Smooth muscle cell (in vitro differentiated cells): ENCODE data around the gene PIH1D2. TPM values are rescaled to one million over a fixed set of nuclear protein-coding genes. Genes with fewer than 3 reads are reported as not detected.

Experiments used
- DNase-seq: peaks from one replicate; lab custom pipeline; 2025; ENCODE audit not compliant: unreplicated experiment; lab: John Stamatoyannopoulos, UW
- H2AFZ ChIP-seq: fragments of 200-600 bp; sonication (generic); 2 replicates; pipeline ENCODE4 v1.6.0; 2016; ENCODE audit warnings: antibody characterized with exemption, low read depth, mild to moderate bottlenecking
- H3F3A ChIP-seq: fragments of 200-600 bp; sonication (generic); 2 replicates; pipeline ENCODE4 v1.6.0; 2017; ENCODE audit warnings: antibody characterized with exemption, low read depth
- H3K27ac ChIP-seq: fragments of 200-600 bp; sonication (generic); 2 replicates; pipeline ENCODE4 v1.5.1; 2016; ENCODE audit warnings: low read depth, mild to moderate bottlenecking
- H3K27me3 ChIP-seq: fragments of 200-600 bp; sonication (generic); 2 replicates; pipeline ENCODE4 v1.6.1; 2016; ENCODE audit warnings: low read depth, mild to moderate bottlenecking
- H3K36me3 ChIP-seq: fragments of 200-600 bp; sonication (generic); 2 replicates; pipeline ENCODE4 v1.5.1; 2016; ENCODE audit warnings: low read depth
- H3K4me1 ChIP-seq: fragments of 200-600 bp; sonication (generic); 2 replicates; pipeline ENCODE4 v1.5.1; 2016; ENCODE audit warnings: low read depth
- H3K4me2 ChIP-seq: fragments of 200-600 bp; sonication (generic); 2 replicates; pipeline ENCODE4 v1.6.0; 2016; ENCODE audit warnings: mild to moderate bottlenecking
- H3K4me3 ChIP-seq: fragments of 200-600 bp; sonication (generic); 2 replicates; pipeline ENCODE4 v1.5.1; 2016; ENCODE audit warnings: mild to moderate bottlenecking
- H3K79me2 ChIP-seq: fragments of 200-600 bp; sonication (generic); 2 replicates; pipeline ENCODE4 v1.6.0; 2016; ENCODE audit warnings: low read depth, mild to moderate bottlenecking
- H3K9ac ChIP-seq: fragments of 200-600 bp; sonication (generic); 2 replicates; pipeline ENCODE4 v1.6.0; 2016; ENCODE audit warnings: low read depth
- H3K9me3 ChIP-seq: fragments of 200-600 bp; sonication (generic); replicated peaks from 2 replicates; pipeline ENCODE4 v1.5.1; 2016; ENCODE audit warnings: low read depth
- H4K20me1 ChIP-seq: fragments of 200-600 bp; sonication (generic); 2 replicates; pipeline ENCODE4 v1.6.0; 2016; ENCODE audit warnings: low read depth
- CTCF ChIP-seq: fragments of 200-600 bp; sonication (generic); IDR thresholded peaks from 2 replicates; pipeline ENCODE4 v1.5.1; 2017; ENCODE audit warnings: borderline replicate concordance, mild to moderate bottlenecking, antibody characterized with exemption; ENCODE audit not compliant: insufficient read depth, poor library complexity, severe bottlenecking
- WGBS: methylation state at CpG from one replicate; pipeline ENCODE4 v1.1.7; 2016; ENCODE audit warnings: low lambda C conversion rate; 5-methylcytosine and 5-hydroxymethylcytosine counted together
- polyA plus RNA-seq: library from polyadenylated mRNA; unstranded; fragments of >200 nt; fragmentation: Nextera tagmentation; extraction: Ambion mirVana; gene quantifications from 2 replicates; pipeline ENCODE4 v1.2.1, GENCODE V29; 2016
- total RNA-seq: library from RNA; depleted of rRNA; stranded (reverse); fragments of >200 nt; gene quantifications from 2 replicates; pipeline ENCODE4 v1.2.3, GENCODE V29; 2014

Gene PIH1D2
- total and polyA plus RNA-seq, 2 experiments from 2014 or later, result 0.18 to 1.0 TPM

DNA sequence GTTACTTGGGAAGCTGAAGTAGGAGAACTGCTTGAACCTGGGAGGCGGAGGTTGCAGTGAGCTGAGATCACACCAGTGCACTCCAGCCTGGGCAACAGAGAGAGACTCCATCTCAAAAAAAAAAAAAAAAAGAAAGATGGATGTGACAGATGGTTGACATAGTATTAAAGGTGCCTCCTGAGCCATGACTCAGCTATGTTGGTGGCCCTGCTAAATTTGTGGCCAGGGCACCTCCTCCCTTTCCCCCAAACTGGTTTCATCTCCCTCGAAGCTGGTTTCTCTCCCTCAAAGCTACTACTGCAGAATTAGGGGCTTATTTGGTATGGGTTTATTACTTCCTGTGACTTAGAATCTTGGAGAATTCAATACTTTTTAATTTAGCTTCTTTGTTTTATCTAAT lies 44.4 kb upstream of the PIH1D2 start:
- no peak for DNase-seq
- no peaks in the 10 kb centered on the region for H3K9me3 ChIP-seq
- no peaks in the 10 kb centered on the region for H3K27me3 ChIP-seq
- H3K36me3 ChIP-seq, result no peaks in the 10 kb centered on the region
- no peak overlapping the region for H3K4me3 ChIP-seq
- H3K9ac ChIP-seq, result no peak overlapping the region
- TF ChIP-seq CTCF, result no peak
- 90% methylated on average over 2 of the region's 2 CpGs for WGBS
- no peak overlapping the region for H2AFZ ChIP-seq
- H3K79me2 ChIP-seq, result no peaks in the 10 kb centered on the region
- no peaks in the 10 kb centered on the region for H3K4me1 ChIP-seq
- H4K20me1 ChIP-seq, result no peaks in the 10 kb centered on the region
- peaks cover 5% of the 10 kb centered on the region for H3F3A ChIP-seq
- no peak overlapping the region for H3K4me2 ChIP-seq
- H3K27ac ChIP-seq, result no peak overlapping the region

- Histone ChIP-seq H2AFZ (no peak overlapping the region), H3K36me3 (no peaks in the 10 kb centered on the region), H3K4me1 (no peaks in the 10 kb centered on the region), H3K27ac (no peak overlapping the region), H3K9me3 (no peaks in the 10 kb centered on the region), H3F3A (no peaks in the 10 kb centered on the region), H3K9ac (no peak overlapping the region), H3K4me3 (no peak overlapping the region), H4K20me1 (no peaks in the 10 kb centered on the region), H3K79me2 (no peaks in the 10 kb centered on the region), H3K4me2 (no peak overlapping the region), H3K27me3 (no peaks in the 10 kb centered on the region)
- 85% methylated on average over 5 of the region's 5 CpGs for WGBS
- no peak for TF ChIP-seq CTCF
- DNase-seq, result no peak
These were observed 41.6 kb upstream of the PIH1D2 start for GRCh38 chr11:112115386-112115785.

DNA sequence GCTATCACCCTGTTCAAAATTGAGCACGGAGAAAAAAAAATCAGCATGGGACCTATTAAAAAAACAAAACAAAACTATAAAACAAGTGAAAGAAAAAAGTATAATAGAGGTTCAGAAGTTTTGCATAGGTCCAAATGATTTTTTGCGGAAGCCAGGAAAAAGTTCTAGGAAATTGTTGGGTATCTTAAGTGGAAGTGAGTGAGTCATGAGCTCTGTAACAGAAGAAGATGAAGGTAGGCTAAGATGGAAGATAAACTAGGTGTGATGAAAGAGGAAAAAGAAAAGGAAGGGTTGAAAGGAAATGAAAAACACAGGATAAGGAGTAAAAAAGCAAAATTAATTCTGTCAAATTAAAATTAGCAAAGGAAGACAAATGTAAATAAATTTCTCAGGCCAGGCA lies 40.6 kb upstream of the PIH1D2 start:
- Histone ChIP-seq H3K36me3 (no peaks in the 10 kb centered on the region), H3F3A (no peaks in the 10 kb centered on the region), H3K9ac (no peak overlapping the region), H3K4me3 (no peak overlapping the region), H2AFZ (no peak overlapping the region), H4K20me1 (no peaks in the 10 kb centered on the region), H3K4me2 (no peak overlapping the region), H3K4me1 (no peaks in the 10 kb centered on the region), H3K79me2 (no peaks in the 10 kb centered on the region), H3K27me3 (no peaks in the 10 kb centered on the region), H3K27ac (no peak overlapping the region), H3K9me3 (no peaks in the 10 kb centered on the region)
- WGBS, result 92% methylated on average over 2 of the region's 2 CpGs
- no peak for DNase-seq
- no peak for TF ChIP-seq CTCF

DNA sequence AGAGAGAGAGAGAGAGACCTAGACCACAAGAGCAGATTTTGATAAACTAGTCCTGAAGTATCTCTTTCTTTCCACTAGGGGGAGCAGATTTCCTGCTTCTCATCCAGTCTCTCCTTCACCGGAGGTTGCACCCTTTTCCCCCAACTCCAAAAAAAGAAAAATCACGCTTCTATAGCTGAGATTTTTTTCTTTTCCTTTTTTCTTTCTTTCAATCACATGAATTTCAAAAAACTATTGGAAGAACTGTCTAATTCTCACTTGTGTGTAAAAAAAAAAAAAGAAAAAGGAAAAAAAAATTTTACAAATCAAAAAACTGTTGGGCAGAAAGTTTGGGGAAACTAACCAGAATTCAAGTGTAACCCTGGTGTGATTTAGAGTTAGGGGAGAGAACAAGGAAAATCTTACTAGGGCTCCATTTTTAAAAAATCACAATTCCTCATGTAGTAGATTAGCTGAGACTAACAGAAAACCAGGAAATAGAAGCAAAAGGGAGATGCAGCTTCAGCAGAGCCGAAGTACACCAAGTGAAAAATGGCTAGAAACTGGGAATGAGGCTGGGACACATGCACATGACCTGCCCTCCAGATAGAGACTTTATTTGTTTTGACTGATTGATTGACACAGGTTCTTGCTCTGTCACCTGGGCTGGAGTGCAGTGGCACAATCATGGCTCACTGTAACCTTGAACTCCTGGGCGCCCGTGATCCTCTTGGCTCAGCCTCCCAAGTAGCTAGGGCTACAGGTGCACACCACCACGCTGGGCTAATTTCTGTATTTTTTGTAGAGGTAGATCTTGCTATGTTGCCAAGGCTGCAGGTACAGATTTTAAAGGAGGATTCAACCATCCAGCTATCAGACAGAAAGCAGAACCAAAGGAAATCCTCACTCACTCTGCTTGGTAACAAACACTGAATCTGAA lies 40.0 kb upstream of the PIH1D2 start:
- Histone ChIP-seq H3K36me3 (no peaks in the 10 kb centered on the region), H3K9me3 (no peaks in the 10 kb centered on the region), H3K4me1 (no peaks in the 10 kb centered on the region), H3K27ac (no peak overlapping the region), H4K20me1 (no peaks in the 10 kb centered on the region), H3K4me3 (peak overlapping the region; percentile 25), H3K9ac (no peak overlapping the region), H3K79me2 (no peaks in the 10 kb centered on the region), H3K27me3 (no peaks in the 10 kb centered on the region), H3F3A (no peaks in the 10 kb centered on the region), H3K4me2 (peak overlapping the region; percentile 62), H2AFZ (no peak overlapping the region)
- peak; percentile 79 for TF ChIP-seq CTCF
- WGBS, result 70% methylated on average over 6 of the region's 6 CpGs
- DNase-seq, result no peak
